HepG2 (cell line): ENCODE measurements around the gene CSNK2A2. TPM values are rescaled to one million over a fixed set of nuclear protein-coding genes. Genes with fewer than 3 reads are reported as not detected.

Source experiments
- ATF4 ChIP-seq, 2 experiments: fragments of 450-650 bp in 1 of 2; sonication (generic) in 1 of 2; formaldehyde crosslinking; IDR thresholded peaks; 2 replicates each; pipeline versions ENCODE4 v1.5.0 to v1.8.0; 2020 to 2022; ENCODE audit warnings: mild to moderate bottlenecking in 1 of 2, missing genetic modification reagents in 1 of 2
- CBFB ChIP-seq: sonication (generic); formaldehyde crosslinking; IDR thresholded peaks from 2 replicates; pipeline ENCODE4 v1.4.0; 2020; ENCODE audit warnings: missing genetic modification reagents
- CSRNP2 ChIP-seq: sonication (generic); formaldehyde crosslinking; conservative IDR thresholded peaks from 2 replicates; pipeline ENCODE4 v1.8.0; 2022; ENCODE audit warnings: low read depth, missing genetic modification reagents
- GRHL1 ChIP-seq: sonication (generic); formaldehyde crosslinking; conservative IDR thresholded peaks from 2 replicates; pipeline ENCODE4 v1.8.0; 2022; ENCODE audit warnings: missing genetic modification reagents
- MIER3 ChIP-seq: IDR thresholded peaks from 2 replicates; pipeline ENCODE4 v1.6.1; 2016; ENCODE audit warnings: missing compliant biosample characterization, borderline replicate concordance
- NFIC ChIP-seq: IDR thresholded peaks from 2 replicates; pipeline ENCODE4 v1.6.1; 2012; ENCODE audit warnings: mild to moderate bottlenecking, low read length, inconsistent platforms
- NFKBIZ ChIP-seq: IDR thresholded peaks from 2 replicates; pipeline ENCODE4 v1.6.1; 2018; ENCODE audit warnings: missing genetic modification reagents, missing compliant biosample characterization
- NFYB ChIP-seq: sonication (generic); formaldehyde crosslinking; IDR thresholded peaks from 2 replicates; pipeline ENCODE4 v1.4.0; 2020; ENCODE audit warnings: missing genetic modification reagents
- POLR2AphosphoS5 ChIP-seq: IDR thresholded peaks from 2 replicates; pipeline ENCODE4 v1.6.1; 2012; ENCODE audit warnings: low read depth, low read length
- ZBTB3 ChIP-seq: sonication (generic); formaldehyde crosslinking; IDR thresholded peaks from 2 replicates; pipeline ENCODE4 v1.4.0; 2020; ENCODE audit warnings: low read depth, mild to moderate bottlenecking, moderate library complexity, missing genetic modification reagents, borderline replicate concordance
- ZKSCAN8 ChIP-seq: IDR thresholded peaks from 2 replicates; pipeline ENCODE4 v1.6.1; 2016; ENCODE audit warnings: borderline replicate concordance, missing genetic modification reagents, missing compliant biosample characterization
- ZMYM3 ChIP-seq: sonication (generic); formaldehyde crosslinking; IDR thresholded peaks from 2 replicates; pipeline ENCODE4 v1.5.1; 2020; ENCODE audit warnings: mild to moderate bottlenecking, missing genetic modification reagents
- ZNF264 ChIP-seq: sonication (generic); formaldehyde crosslinking; IDR thresholded peaks from 2 replicates; pipeline ENCODE4 v1.4.0; 2020; ENCODE audit warnings: missing genetic modification reagents
- ZNF567 ChIP-seq: sonication (generic); formaldehyde crosslinking; IDR thresholded peaks from 2 replicates; pipeline ENCODE4 v1.8.1; 2023; ENCODE audit warnings: mild to moderate bottlenecking, missing genetic modification reagents, borderline replicate concordance
- ZNF646 ChIP-seq: sonication (generic); formaldehyde crosslinking; IDR thresholded peaks from 2 replicates; pipeline ENCODE4 v1.9.0; 2021; ENCODE audit warnings: mild to moderate bottlenecking, missing genetic modification reagents
- polyA plus RNA-seq, 8 experiments: library from polyadenylated mRNA; depleted of rRNA in 3 of 8; stranded (reverse) in 7 of 8; unstranded in 1 of 8; fragments of >200 nt; fragmentation: Illumina TruSeq in 4 of 8; extraction: Trizol in 4 of 8; gene quantifications; 2 replicates each; pipeline versions ENCODE4 v1.2.1 to v1.2.3, GENCODE V29; 2011 to 2016; ENCODE audit warnings: low read depth in 4 of 8, missing spikeins in 1 of 8, mixed read lengths in 1 of 8; ENCODE audit not compliant: insufficient read depth in 1 of 8
- total RNA-seq, 5 experiments: library from RNA; depleted of rRNA; stranded (reverse); fragments of >200 nt; fragmentation: Illumina TruSeq; extraction: Trizol; gene quantifications; 2 replicates each; pipeline ENCODE4 v1.2.3, GENCODE V29; 2016; ENCODE audit warnings: low read depth in 1 of 5

Gene CSNK2A2
- total and polyA plus RNA-seq, 2 of the 13 experiments (the other 11 are each of a cell fraction or from before 2014, with no cell fraction given): 46.4 to 56.9 TPM

GRCh38 chr16:58222532-58223316 lies 24.8 kb upstream of the CSNK2A2 start (continued):
- TF ChIP-seq ZNF646 (CRISPR knock-in tag) (no peak), MIER3 (CRISPR knock-in tag) (peak; percentile 23; the same call in 1 of the 2 replicates), NFIC (peak; percentile 55), ZMYM3 (CRISPR knock-in tag) (peak; percentile 86), ZNF264 (no peak), ZBTB3 (CRISPR knock-in tag) (no peak), GRHL1 (CRISPR knock-in tag) (no peak), ZNF567 (CRISPR knock-in tag) (no peak), POLR2AphosphoS5 (no peak), ZKSCAN8 (CRISPR knock-in tag) (no peak), NFKBIZ (CRISPR knock-in tag) (no peak), ATF4 (CRISPR knock-in tag; IDR thresholded peaks at IDR 0.05) (no peak), CSRNP2 (CRISPR knock-in tag) (no peak), CBFB (CRISPR knock-in tag) (no peak), NFYB (CRISPR knock-in tag) (no peak)
